GM21423 (cell line): Measurements from ENCODE around the gene GSTO2.
A peak's percentile ranks its signal among the peaks of the same experiment; 100 is the strongest.

ENCODE experiments used
- ATAC-seq: cut with Tn5 transposase; IDR thresholded peaks from one replicate; pipeline ENCODE4 v1.9.1; 2021; ENCODE audit warnings: mild to moderate bottlenecking, moderate library complexity; ENCODE audit not compliant: unreplicated experiment

GSTO2 gene

DNA sequence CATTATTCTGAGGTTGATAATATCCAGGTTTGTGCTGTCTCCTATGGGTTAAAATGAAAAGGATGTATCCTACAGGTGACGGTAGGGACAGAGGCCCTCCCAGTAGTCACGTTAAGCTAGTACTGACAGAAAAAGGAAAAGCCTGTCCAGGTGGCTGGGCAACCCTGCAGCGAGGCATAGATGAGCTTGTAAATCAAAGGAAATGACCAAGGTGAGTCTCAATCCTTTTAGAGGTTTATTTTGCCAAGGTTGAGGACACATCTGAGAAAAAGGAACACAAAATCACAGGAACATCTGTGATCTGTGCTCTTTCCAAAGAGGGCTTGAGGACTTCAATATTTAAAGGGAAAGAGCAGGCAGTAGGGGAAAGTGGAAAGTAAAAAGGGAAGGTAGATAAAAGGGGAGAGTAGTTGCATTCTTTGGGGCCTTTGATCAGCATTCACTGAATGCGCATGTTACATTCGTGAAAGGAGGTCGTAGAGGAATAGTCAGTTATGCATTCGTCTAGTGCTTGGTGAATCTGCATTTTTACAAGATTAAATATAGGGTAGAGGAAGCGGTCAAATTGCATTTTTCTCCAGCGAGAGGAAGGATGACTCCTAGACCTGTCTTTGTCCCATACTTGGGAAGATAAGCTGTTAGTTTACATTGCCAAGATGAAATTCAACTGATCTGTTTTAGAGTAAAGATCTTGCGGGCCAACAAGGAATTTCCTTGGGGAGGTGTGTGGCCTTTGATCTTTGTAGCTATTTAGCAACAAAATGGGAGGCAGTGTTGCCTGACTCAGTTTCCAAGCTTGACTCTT is 15.2 kb upstream of the GSTO2 start:
- ATAC-seq = no peak

DNA sequence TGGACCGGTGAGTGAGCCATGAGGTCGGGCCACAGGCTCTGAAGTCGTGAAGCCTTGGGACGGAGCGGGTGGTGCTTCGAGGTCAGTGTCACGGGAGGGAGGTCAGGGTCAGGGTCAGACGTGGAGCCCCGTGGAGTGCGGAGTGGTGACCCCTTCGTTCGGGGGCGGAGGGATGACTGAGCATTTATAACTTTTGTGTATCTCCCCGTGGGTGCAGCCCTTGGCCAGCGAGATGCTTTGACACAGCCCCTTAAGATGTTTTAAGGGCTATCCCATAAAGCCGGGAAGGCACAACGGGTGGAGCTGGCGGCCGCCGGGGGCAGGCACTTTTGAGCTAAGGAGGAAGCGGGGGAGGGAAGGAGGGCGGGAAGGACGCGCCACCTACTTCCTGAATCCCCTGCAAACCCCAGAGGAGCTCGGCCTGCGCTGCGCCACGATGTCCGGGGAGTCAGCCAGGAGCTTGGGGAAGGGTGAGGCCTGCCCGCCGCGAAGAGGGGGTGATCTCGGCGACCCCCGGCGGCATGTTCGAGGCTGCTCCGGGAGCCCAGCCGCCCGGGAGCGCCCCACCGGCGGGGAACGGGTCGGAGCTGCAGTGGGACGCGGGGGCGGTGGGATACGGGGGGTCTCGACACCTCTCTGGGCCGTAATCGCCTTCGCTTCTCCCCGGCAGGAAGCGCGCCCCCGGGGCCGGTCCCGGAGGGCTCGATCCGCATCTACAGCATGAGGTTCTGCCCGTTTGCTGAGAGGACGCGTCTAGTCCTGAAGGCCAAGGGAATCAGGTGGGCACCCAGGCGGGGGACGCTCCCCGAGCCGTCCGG is 14.3 kb upstream of the GSTO2 start, which contains the start of gene GSTO1:
GSTO1 (plus strand) TSS at position 400 of the 818 bp plus-strand sequence; CDS start at position 437, 37 bp downstream.
- peak; percentile 79 for ATAC-seq

DNA sequence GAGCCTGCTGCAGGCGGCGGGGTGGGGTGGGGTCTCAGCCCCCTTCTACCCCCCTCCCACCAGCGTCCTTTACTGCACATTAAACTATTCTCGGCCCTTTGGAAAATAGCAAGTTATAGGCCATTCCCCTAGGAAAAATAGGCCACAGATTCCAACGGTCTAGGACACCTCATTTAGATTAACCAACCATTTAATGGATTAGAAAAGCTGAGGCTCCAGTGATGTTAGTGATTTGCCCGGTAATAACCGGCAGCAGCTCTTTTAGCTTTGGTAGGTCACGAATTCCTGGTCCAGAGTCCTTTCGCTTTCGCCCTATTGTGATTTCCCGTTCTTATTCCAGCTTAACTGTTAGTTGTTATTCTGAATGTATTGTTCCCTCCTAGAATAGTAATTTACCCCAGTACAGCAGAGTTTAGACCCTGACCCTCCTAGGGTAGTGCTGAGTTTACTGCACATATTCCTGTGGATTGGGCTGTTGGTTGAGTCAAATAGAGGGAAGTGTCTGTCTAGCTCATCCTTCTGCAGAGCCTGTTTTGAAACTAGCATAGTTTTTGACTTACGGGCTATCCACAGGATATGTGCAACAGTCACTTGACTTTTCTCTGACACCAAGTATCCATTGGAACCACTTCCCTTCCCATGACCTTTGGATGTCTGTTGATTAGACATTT is 13.5 kb upstream of the GSTO2 start:
- ATAC-seq = peak; percentile 34

GRCh38 chr10:104256335-104256961 is 12.5 kb upstream of the GSTO2 start:
- no peak for ATAC-seq

DNA sequence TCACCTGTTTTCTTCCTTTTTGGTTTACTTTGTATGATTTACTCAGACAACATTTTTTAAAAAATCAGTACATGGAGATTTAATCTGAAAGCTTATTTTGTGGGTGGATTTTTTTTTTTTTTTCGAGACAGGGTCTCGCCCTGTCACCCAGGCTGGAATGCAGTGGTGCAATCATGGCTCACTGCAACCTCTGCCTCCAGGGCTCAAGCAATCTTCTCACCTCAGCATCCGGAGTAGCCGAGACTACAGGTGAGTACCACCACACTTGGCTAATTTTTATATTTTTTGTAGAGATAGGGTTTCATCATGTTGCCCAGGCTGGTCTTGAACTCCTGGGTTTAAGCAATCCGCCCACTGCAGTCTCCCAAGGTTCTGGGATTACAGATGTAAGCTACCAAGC is 11.7 kb upstream of the GSTO2 start:
- ATAC-seq = no peak

DNA sequence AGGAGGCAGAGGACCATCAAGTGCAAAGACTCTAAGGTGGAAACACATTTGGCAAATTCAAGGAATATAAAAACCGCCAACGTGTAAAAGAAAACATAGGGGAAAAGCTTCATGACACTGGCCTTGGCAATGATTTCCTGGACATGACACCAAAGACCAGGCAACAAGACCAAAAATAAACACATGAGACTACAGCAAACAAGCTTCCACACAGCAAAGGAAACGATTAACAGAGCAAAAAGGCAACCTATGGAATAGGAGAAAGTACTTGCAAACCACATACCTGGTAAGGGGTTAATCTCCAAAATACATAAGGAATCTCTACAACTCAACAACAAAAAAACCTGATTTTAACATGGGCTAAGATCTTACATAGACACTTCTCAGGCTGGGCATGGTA is 10.8 kb upstream of the GSTO2 start:
- no peak for ATAC-seq

DNA sequence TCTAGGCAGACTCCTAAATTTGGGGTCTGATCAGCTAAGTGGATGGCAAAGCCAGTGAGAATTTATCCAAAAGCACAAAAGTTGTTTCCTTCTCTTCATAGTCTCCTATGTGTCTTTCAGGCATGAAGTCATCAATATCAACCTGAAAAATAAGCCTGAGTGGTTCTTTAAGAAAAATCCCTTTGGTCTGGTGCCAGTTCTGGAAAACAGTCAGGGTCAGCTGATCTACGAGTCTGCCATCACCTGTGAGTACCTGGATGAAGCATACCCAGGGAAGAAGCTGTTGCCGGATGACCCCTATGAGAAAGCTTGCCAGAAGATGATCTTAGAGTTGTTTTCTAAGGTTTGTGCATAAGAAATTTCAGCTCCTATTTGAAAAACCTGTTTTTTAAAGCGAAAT is 9.5 kb upstream of the GSTO2 start:
- ATAC-seq = no peak

GRCh38 chr10:104259999-104260774 is 8.8 kb upstream of the GSTO2 start:
- ATAC-seq = no peak

GRCh38 chr10:104260775-104261115 is 8.2 kb upstream of the GSTO2 start:
- ATAC-seq = no peak

GRCh38 chr10:104262055-104262454 is 6.9 kb upstream of the GSTO2 start:
- no peak for ATAC-seq

DNA sequence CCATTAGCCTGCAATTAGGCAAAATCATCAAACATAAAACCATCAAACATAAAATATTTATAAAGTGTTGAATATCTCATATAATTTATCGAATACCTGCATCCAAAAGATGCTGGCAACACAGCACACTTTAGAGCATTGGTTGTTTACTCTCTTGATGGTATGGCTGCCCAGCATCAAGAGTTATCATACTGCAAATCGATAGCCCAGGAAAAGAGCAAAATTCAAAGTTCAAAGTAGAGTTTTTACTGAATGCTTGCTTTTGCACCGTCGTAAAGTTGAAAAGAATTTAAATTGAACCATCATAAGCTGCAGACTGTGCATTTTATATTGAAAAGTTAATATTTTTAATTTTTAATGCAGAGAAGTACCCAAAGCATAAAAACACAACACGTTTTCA is 4.2 kb upstream of the GSTO2 start:
- no peak for ATAC-seq

DNA sequence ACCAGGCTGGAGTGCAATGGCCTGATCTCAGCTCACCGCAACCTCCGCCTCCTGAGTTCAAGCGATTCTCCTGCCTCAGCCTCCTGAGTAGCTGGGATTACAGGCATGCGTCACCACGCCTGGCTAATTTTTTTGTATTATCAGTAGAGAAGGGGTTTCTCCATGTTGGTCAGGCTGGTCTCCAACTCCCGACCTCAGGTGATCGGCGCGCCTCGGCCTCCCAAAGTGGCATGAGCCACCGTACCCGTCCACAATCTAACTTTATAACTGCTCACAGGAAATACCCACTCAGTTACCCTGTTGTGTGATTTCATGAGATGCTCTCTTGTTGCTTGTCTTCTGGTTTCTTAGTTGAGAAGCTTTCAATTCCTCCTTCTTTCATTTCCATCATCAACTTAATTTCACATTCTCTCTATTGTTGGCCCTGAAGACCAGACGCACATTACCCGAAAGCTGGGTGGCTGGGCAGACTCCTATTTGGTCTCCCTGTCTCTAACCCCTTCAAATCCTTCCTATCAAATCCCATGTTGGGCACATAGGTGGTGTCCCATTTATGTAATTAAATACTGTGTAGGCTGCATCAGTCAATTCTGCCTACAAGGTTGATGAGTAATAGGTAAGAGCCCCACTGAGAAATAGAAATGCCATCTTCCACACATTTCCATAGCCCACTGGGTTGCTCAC is 1.1 kb upstream of the GSTO2 start:
- no peak for ATAC-seq

- no peak for ATAC-seq
These were observed 625 bp upstream of the GSTO2 start for GRCh38 chr10:104268405-104268712.

DNA sequence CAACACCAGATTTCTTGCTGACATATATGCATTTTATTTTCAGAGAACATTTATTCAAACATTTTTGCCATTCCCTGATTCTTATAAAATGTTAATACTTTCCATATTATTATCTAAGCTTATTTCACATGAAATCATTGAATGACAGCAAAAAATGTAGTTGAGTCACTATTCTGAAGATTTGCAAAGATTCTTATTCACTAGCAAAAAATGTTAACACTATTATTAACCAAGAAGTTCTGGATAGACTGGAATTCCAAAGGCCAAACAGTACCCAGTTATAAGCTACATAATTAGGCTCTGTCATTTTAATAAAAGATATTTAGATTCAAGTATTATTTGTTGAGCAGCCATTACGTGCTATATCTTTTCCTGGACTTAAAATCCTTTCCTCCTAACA is 4.3 kb downstream of the GSTO2 start:
- ATAC-seq = no peak

DNA sequence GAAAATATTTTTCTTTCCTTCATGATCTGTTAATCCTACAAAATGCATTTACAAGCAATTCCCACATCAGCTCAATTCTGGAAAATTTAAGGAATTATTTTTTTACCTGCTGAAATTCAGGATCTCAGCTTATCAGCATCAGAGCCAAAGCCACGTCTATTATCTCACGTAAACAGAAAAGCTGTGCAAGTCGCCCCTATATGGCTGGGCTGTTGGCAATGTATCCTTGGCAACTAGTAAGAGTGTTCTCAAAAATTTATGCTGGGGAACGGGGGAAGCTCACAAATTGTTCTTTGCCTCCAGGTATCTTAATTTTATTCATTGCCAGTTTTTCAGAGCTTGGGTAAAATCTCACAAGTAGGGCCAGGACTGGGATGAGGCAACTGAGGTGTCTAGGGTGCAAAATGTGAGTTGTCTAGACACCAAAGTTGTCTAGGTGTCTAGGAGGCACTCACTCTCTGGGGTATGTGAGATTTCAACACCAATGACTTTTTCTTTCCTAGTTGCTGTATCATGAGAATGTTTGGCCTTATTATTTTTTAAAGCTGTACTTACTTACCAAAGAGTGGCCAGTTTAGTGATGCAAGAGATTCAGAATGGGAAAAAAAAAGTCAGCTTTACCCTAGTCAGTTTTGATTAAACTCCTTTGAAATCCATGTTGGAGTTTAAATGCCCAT is 5.1 kb downstream of the GSTO2 start:
- no peak for ATAC-seq

- peak; percentile 90 for ATAC-seq
These were observed 6.1 kb downstream of the GSTO2 start for GRCh38 chr10:104274762-104275721.

DNA sequence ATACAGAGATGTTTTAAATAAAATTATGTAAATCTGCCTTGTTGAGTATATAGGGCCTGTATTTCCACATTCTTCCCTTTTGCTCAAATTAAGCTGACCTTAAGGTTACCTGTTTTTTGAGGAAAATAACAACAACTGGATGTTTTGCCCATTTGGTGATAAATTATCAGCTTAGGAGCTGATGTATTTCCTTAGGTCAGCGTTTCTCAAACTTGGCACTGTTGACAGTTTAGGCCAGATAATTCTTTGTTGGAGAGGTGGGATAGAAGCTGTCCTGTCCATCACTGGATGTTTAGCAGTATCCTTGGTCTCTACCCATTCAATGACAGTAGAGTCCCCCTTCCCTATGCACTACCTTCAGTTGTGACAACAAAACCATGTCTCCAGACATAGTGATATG is 7.2 kb downstream of the GSTO2 start:
- no peak for ATAC-seq

DNA sequence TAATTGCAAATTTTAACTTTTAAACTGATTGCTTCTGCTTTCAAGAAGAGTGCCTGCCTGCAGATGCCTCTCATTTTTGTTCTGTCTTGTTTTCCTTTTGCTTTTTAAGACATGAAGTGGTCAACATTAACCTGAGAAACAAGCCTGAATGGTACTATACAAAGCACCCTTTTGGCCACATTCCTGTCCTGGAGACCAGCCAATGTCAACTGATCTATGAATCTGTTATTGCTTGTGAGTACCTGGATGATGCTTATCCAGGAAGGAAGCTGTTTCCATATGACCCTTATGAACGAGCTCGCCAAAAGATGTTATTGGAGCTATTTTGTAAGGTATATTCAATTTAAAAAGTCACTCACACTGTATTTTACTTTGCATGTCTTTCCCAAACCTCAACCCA is 8.8 kb downstream of the GSTO2 start:
- ATAC-seq = no peak
